Coronary artery (tissue), 2 donors: Measurements from ENCODE around the gene CDK14.

ENCODE experiments used
- DNase-seq: peaks from one replicate; pipeline ENCODE4 v3.0.0-alpha.2; 2017; ENCODE audit warnings: low spot score
- H3K27ac ChIP-seq, 2 donors: fragments of 200-600 bp; sonication (generic); one replicate each; pipeline ENCODE4 v1.5.1; 2016 to 2019
- H3K4me3 ChIP-seq: fragments of 200-600 bp; sonication (generic); 2 replicates; pipeline ENCODE4 v1.5.1; 2016; ENCODE audit warnings: mild to moderate bottlenecking, moderate library complexity
- TF ChIP-seq, protein P1 (sequence below): fragments of 200-600 bp; sonication (generic); IDR thresholded peaks from one replicate; pipeline ENCODE4 v1.5.1; 2019; ENCODE audit warnings: antibody characterized with exemption

CDK14 gene

DNA sequence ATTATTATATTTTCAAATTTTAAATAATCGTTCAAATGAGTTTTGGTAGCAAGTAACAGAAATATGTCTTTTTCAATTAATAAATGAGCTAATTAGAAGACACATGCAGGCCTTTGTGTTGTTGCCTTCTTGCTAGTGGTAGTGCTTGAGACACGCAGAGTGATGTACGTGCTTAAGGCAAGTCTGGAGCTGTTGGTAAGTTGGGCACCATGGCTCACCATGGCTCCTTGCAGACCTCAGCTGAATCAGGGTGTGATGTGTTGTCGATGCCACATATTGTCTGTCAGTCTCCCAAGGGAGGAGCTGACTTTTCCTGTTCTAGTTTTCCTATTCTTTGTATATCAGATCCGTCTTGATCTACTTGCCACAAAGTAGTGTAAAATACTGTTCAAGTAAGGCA is 8.3 kb downstream of the CDK14 start:
- no peak overlapping the region for H3K4me3 ChIP-seq
- no peak for DNase-seq
- TF ChIP-seq, protein P1, sequence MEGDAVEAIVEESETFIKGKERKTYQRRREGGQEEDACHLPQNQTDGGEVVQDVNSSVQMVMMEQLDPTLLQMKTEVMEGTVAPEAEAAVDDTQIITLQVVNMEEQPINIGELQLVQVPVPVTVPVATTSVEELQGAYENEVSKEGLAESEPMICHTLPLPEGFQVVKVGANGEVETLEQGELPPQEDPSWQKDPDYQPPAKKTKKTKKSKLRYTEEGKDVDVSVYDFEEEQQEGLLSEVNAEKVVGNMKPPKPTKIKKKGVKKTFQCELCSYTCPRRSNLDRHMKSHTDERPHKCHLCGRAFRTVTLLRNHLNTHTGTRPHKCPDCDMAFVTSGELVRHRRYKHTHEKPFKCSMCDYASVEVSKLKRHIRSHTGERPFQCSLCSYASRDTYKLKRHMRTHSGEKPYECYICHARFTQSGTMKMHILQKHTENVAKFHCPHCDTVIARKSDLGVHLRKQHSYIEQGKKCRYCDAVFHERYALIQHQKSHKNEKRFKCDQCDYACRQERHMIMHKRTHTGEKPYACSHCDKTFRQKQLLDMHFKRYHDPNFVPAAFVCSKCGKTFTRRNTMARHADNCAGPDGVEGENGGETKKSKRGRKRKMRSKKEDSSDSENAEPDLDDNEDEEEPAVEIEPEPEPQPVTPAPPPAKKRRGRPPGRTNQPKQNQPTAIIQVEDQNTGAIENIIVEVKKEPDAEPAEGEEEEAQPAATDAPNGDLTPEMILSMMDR: no peak
- no peak overlapping the region for H3K27ac ChIP-seq

DNA sequence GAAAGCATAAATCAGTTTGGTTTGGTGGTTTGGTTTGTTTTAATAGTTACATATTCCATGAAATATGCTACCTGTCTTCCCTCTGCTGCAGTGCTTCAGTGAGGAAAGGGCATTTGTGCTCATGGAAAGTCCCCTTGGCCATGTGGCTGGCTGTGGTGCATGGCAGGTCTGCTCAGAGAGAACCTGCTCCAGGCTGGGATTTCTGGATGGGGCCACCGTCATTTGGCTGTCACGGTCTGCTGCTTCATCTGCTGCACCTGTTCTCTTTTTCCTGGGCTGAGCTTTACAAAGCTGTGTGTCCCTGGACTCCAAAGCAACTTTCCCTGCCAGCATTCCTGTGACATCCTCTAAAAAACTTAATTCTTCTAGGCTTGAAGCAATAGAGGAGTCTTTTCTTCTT is 8.9 kb downstream of the CDK14 start:
- TF ChIP-seq, protein P1: no peak
- no peak overlapping the region for H3K27ac ChIP-seq
- DNase-seq: no peak
- H3K4me3 ChIP-seq: no peak overlapping the region

DNA sequence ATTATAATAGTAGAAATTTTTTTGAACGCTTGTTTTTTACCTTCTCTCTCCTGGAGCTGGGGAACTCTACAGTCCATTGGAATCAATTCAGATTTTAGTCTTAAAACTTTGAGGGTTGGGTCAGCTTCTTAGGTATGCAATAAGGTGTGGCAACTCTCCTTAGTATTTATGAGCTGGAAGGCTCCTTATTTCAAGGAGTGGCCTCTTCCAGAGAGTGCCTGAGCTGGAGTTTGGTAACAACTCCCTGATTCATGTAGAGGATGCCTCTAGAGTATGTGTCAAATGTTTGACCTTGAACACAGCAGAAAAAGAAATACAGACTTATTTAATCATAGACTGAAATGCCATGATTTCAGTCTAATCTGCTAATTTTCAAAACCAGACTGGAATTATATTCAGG is 11.1 kb downstream of the CDK14 start:
- no peak for DNase-seq
- Histone ChIP-seq H3K4me3 (no peak overlapping the region), H3K27ac (no peak overlapping the region)
- TF ChIP-seq, protein P1: no peak

DNA sequence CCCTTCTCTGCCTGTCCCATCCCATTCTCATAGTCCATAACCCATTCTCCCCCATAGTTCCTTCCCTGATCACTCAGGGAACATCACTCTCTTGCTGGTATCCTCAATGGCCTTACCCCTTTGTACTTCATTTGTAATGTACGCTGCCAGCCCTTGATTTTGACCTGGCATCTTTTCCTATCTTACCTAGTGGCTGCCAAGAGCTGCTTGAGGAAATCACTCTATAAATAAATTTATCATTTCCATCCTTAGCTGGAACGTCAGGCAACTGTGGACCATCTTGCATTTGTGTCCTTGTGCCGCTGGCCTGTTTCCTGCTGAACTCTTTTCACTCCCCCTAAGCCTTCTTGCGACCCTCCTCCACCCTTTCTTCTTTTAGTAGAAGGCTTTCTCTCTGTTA is 14.0 kb downstream of the CDK14 start:
- TF ChIP-seq, protein P1: no peak
- no peak for DNase-seq
- Histone ChIP-seq H3K27ac (no peak overlapping the region), H3K4me3 (no peak overlapping the region)

DNA sequence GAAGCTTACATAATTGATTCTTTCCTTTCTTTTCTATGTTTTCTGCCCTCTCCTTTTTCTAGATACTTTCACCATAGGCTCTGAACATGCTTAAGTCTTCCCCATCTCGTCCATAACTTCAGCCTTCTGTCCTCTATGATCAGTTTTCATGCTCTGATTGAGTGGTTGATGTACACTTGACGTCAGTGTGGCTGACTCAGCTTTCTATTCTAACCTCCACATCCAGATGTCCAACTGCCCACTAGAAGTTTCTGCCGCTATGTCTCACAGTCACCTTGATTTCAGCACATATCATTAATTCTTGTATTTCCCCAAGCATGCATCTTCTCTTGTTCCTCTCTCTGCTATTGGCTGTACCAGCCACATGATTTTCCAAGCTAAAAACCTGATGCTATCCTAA is 15.0 kb downstream of the CDK14 start:
- no peak overlapping the region for H3K27ac ChIP-seq
- TF ChIP-seq, protein P1: no peak
- no peak for DNase-seq
- no peak overlapping the region for H3K4me3 ChIP-seq

DNA sequence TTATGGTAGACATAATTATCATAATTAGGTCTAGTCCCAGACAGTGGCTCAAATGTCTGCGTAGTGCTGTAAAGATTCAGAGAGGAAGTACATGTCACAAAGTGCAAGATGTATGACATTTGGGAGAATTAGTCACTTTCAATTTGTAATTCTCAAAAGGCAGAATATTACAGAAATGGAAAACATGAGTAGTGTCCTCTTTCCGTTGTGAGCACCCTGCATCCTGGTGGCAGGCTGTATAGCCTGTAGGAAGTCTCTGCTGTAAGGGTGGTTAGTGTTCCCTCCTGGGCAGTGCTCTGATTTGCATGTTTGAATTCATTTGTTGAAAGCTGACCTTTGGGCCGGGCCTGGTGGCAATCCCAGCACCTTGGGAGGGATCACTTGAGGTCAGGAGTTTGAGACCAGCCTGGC is 17.0 kb downstream of the CDK14 start:
- Histone ChIP-seq H3K4me3 (no peak overlapping the region), H3K27ac (no peak overlapping the region)
- no peak for DNase-seq
- TF ChIP-seq, protein P1: no peak

DNA sequence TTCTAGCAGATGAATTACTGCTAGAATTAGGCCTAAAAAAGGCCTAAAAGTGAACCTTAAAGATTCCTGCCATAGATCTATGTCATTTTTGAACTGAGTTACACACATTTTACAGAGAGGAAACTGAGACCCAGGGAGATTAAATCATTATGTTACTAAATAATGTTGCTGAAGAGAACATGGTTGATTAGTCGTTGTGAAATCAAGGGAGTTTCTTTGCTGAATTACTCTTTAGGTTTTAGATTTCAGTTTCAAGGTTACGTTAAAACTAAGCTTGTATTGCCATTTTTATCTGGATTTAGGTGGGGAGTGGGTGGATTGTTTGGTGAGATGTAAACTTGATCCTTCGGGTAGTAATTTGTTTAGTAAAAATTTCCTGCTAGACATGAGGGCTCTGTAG is 21.3 kb downstream of the CDK14 start:
- H3K27ac ChIP-seq: no peak overlapping the region
- no peak for DNase-seq
- TF ChIP-seq, protein P1: no peak
- no peak overlapping the region for H3K4me3 ChIP-seq
